Smooth muscle cell (in vitro differentiated cells): ENCODE results near the gene BLOC1S1. TPM values are rescaled to one million over a fixed set of nuclear protein-coding genes. Genes with fewer than 3 reads are reported as not detected.

Experiments
- DNase-seq: peaks from one replicate; lab custom pipeline; 2025; ENCODE audit not compliant: unreplicated experiment; lab: John Stamatoyannopoulos, UW
- H2AFZ ChIP-seq: fragments of 200-600 bp; sonication (generic); 2 replicates; pipeline ENCODE4 v1.6.0; 2016; ENCODE audit warnings: antibody characterized with exemption, low read depth, mild to moderate bottlenecking
- H3F3A ChIP-seq: fragments of 200-600 bp; sonication (generic); 2 replicates; pipeline ENCODE4 v1.6.0; 2017; ENCODE audit warnings: antibody characterized with exemption, low read depth
- H3K27ac ChIP-seq: fragments of 200-600 bp; sonication (generic); 2 replicates; pipeline ENCODE4 v1.5.1; 2016; ENCODE audit warnings: low read depth, mild to moderate bottlenecking
- H3K27me3 ChIP-seq: fragments of 200-600 bp; sonication (generic); 2 replicates; pipeline ENCODE4 v1.6.1; 2016; ENCODE audit warnings: low read depth, mild to moderate bottlenecking
- H3K36me3 ChIP-seq: fragments of 200-600 bp; sonication (generic); 2 replicates; pipeline ENCODE4 v1.5.1; 2016; ENCODE audit warnings: low read depth
- H3K4me1 ChIP-seq: fragments of 200-600 bp; sonication (generic); 2 replicates; pipeline ENCODE4 v1.5.1; 2016; ENCODE audit warnings: low read depth
- H3K4me2 ChIP-seq: fragments of 200-600 bp; sonication (generic); 2 replicates; pipeline ENCODE4 v1.6.0; 2016; ENCODE audit warnings: mild to moderate bottlenecking
- H3K4me3 ChIP-seq: fragments of 200-600 bp; sonication (generic); 2 replicates; pipeline ENCODE4 v1.5.1; 2016; ENCODE audit warnings: mild to moderate bottlenecking
- H3K79me2 ChIP-seq: fragments of 200-600 bp; sonication (generic); 2 replicates; pipeline ENCODE4 v1.6.0; 2016; ENCODE audit warnings: low read depth, mild to moderate bottlenecking
- H3K9ac ChIP-seq: fragments of 200-600 bp; sonication (generic); 2 replicates; pipeline ENCODE4 v1.6.0; 2016; ENCODE audit warnings: low read depth
- H3K9me3 ChIP-seq: fragments of 200-600 bp; sonication (generic); replicated peaks from 2 replicates; pipeline ENCODE4 v1.5.1; 2016; ENCODE audit warnings: low read depth
- H4K20me1 ChIP-seq: fragments of 200-600 bp; sonication (generic); 2 replicates; pipeline ENCODE4 v1.6.0; 2016; ENCODE audit warnings: low read depth
- WGBS: methylation state at CpG from one replicate; pipeline ENCODE4 v1.1.7; 2016; ENCODE audit warnings: low lambda C conversion rate; 5-methylcytosine and 5-hydroxymethylcytosine counted together
- polyA plus RNA-seq: library from polyadenylated mRNA; unstranded; fragments of >200 nt; fragmentation: Nextera tagmentation; extraction: Ambion mirVana; gene quantifications from 2 replicates; pipeline ENCODE4 v1.2.1, GENCODE V29; 2016
- total RNA-seq: library from RNA; depleted of rRNA; stranded (reverse); fragments of >200 nt; gene quantifications from 2 replicates; pipeline ENCODE4 v1.2.3, GENCODE V29; 2014
- TF ChIP-seq, protein P1 (sequence below): fragments of 200-600 bp; sonication (generic); IDR thresholded peaks from 2 replicates; pipeline ENCODE4 v1.5.1; 2017; ENCODE audit warnings: borderline replicate concordance, mild to moderate bottlenecking, antibody characterized with exemption; ENCODE audit not compliant: insufficient read depth, poor library complexity, severe bottlenecking

The BLOC1S1 gene
- total and polyA plus RNA-seq, 2 experiments from 2014 or later = 146 to 150 TPM

DNA sequence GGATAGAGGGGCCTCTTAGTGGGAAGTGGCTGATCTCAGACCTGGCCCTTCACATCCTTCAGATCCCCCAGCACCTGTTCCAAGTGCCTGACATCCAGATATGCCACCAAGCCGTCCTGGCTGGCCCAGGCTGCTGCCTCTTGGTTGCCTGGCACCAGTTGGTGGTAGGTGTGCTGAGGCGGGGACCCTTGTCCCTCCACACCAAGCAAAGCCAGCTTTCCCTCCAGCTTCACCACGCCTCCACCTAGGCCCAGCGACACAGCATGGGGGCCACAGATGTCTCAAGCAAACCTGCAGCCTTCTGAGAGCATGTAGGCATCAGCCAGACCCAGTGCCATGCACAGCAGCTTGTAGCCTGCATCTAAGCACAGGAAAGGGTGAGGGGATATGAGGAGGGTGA lies 16.4 kb downstream of the BLOC1S1 start:
- no peak overlapping the region for H3K4me2 ChIP-seq
- H2AFZ ChIP-seq = no peak overlapping the region
- TF ChIP-seq, protein P1, sequence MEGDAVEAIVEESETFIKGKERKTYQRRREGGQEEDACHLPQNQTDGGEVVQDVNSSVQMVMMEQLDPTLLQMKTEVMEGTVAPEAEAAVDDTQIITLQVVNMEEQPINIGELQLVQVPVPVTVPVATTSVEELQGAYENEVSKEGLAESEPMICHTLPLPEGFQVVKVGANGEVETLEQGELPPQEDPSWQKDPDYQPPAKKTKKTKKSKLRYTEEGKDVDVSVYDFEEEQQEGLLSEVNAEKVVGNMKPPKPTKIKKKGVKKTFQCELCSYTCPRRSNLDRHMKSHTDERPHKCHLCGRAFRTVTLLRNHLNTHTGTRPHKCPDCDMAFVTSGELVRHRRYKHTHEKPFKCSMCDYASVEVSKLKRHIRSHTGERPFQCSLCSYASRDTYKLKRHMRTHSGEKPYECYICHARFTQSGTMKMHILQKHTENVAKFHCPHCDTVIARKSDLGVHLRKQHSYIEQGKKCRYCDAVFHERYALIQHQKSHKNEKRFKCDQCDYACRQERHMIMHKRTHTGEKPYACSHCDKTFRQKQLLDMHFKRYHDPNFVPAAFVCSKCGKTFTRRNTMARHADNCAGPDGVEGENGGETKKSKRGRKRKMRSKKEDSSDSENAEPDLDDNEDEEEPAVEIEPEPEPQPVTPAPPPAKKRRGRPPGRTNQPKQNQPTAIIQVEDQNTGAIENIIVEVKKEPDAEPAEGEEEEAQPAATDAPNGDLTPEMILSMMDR = no peak
- peaks cover 29% of the 10 kb centered on the region for H3K79me2 ChIP-seq
- H3F3A ChIP-seq = peaks cover 18% of the 10 kb centered on the region
- no peaks in the 10 kb centered on the region for H3K36me3 ChIP-seq
- WGBS = 86% methylated on average over 4 of the region's 4 CpGs
- H3K4me3 ChIP-seq = no peak overlapping the region
- H3K27ac ChIP-seq = no peak overlapping the region
- peaks cover 17% of the 10 kb centered on the region for H3K4me1 ChIP-seq
- no peaks in the 10 kb centered on the region for H3K9me3 ChIP-seq
- H3K9ac ChIP-seq = no peak overlapping the region
- H4K20me1 ChIP-seq = peaks cover 11% of the 10 kb centered on the region
- no peaks in the 10 kb centered on the region for H3K27me3 ChIP-seq
- DNase-seq = no peak

DNA sequence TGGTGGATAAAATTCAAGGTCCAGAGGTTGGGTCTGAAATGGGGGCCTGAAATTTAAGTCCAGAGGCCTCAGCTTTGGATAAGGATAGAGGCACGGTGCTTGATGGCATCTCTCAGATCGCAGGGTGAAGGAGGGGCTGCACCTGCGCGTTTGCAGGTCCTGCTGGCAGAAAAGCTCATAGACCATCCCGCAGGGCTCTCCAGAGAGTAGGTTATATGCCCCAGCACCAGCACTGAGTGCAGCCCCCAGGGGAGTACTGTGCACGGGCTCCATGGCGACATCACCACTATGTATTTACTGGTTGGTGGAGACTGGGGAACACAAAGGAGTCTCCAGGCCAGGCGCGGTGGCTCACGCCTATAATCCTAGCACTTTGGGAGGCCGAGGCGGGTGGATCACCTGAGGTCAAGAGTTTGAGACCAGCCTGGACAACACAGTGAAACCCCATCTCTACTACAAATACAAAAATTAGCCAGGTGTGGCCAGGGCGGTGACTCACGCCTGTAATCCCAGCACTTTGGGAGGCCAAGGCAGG lies 17.2 kb downstream of the BLOC1S1 start:
- Histone ChIP-seq H3K36me3 (no peaks in the 10 kb centered on the region), H3K4me3 (no peak overlapping the region), H3K9ac (no peak overlapping the region), H3K27me3 (no peaks in the 10 kb centered on the region), H3K9me3 (no peaks in the 10 kb centered on the region), H4K20me1 (peaks cover 3% of the 10 kb centered on the region), H3K4me2 (no peak overlapping the region), H3K4me1 (peaks cover 20% of the 10 kb centered on the region), H3F3A (peaks cover 25% of the 10 kb centered on the region), H3K27ac (no peak overlapping the region), H3K79me2 (peaks cover 21% of the 10 kb centered on the region), H2AFZ (no peak overlapping the region)
- TF ChIP-seq, protein P1 = no peak
- DNase-seq = no peak
- 93% methylated on average over 14 of the region's 14 CpGs for WGBS

DNA sequence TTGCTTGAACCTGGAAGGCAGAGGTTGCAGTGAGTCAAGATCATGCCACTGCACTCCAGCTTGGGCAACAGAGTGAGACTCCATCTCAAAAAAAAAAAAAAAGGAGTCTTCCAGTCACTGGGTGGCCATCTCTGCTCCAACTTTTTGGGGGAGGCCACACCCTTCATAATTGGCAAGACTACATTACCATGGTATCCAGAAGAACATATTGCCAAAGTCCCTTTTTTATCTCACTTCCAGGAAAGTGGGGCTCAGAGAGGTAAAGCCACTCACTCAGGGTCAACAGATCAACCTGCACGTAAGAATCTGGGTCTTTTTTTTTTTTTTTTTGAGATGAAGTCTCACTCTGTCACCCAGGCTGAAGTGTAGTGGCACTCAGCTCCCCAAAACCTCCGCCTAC lies 18.0 kb downstream of the BLOC1S1 start:
- no peak overlapping the region for H3K4me2 ChIP-seq
- peaks cover 15% of the 10 kb centered on the region for H3K79me2 ChIP-seq
- H3K4me3 ChIP-seq = no peak overlapping the region
- H3K27ac ChIP-seq = no peak overlapping the region
- H4K20me1 ChIP-seq = no peaks in the 10 kb centered on the region
- no peaks in the 10 kb centered on the region for H3K36me3 ChIP-seq
- H3F3A ChIP-seq = peaks cover 27% of the 10 kb centered on the region
- H3K9me3 ChIP-seq = no peaks in the 10 kb centered on the region
- peaks cover 21% of the 10 kb centered on the region for H3K4me1 ChIP-seq
- DNase-seq = no peak
- TF ChIP-seq, protein P1 = no peak
- no peak overlapping the region for H3K9ac ChIP-seq
- WGBS = 88% methylated on average over 2 of the region's 2 CpGs
- H3K27me3 ChIP-seq = no peaks in the 10 kb centered on the region
- H2AFZ ChIP-seq = no peak overlapping the region

DNA sequence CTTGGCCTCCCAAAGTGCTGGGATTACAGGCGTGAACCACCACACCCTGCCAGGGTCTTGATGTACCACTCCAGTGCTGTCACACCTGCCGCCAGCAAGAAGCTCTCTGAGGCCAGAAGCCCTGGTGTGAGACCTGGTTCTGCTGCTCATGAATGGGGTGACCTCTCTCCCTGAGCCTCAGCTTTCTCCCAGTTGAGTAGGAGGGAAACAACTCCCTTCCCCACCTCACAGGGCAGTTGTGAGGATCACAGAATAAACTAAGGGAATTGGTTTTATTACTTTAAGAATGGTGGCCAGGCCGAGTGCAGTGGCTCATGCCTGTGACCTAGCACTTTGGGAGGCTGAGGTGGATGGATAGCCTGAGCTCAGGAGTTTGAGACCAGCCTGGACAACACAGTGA lies 18.7 kb downstream of the BLOC1S1 start:
- H3K36me3 ChIP-seq = no peaks in the 10 kb centered on the region
- no peak overlapping the region for H3K27ac ChIP-seq
- no peak overlapping the region for H3K4me3 ChIP-seq
- H3K9me3 ChIP-seq = no peaks in the 10 kb centered on the region
- H3K27me3 ChIP-seq = no peaks in the 10 kb centered on the region
- 96% methylated on average over 3 of the region's 3 CpGs for WGBS
- no peaks in the 10 kb centered on the region for H4K20me1 ChIP-seq
- H3K4me2 ChIP-seq = no peak overlapping the region
- DNase-seq = no peak
- no peak overlapping the region for H2AFZ ChIP-seq
- TF ChIP-seq, protein P1 = no peak
- peaks cover 15% of the 10 kb centered on the region for H3K79me2 ChIP-seq
- no peak overlapping the region for H3K9ac ChIP-seq
- H3K4me1 ChIP-seq = peaks cover 21% of the 10 kb centered on the region
- H3F3A ChIP-seq = peaks cover 22% of the 10 kb centered on the region
